OCI-M1 (cell line): Measurements from ENCODE around the gene IMP4.
A peak's percentile ranks its signal among the peaks of the same experiment; 100 is the strongest.
"Not testable (repeated sequence)": the region's sequence is repeated elsewhere in the genome, so short reads cannot be mapped to it uniquely, and the experiment has no call there.

ENCODE experiments used
- DNase-seq: peaks from one replicate; lab custom pipeline; 2025; lab: John Stamatoyannopoulos, UW

Gene IMP4

GRCh38 chr2:130342533-130343275 is at the start of gene IMP4:
IMP4 (plus strand) TSS chr2:130342897; CDS start chr2:130342933, 36 bp downstream.
- peak; percentile 98 for DNase-seq

GRCh38 chr2:130300258-130300969 is 42.3 kb upstream of the IMP4 start:
- no peak for DNase-seq

- no peak for DNase-seq
These were observed 41.7 kb upstream of the IMP4 start for GRCh38 chr2:130300970-130301348.

- DNase-seq = no peak
These were observed 40.4 kb upstream of the IMP4 start for GRCh38 chr2:130302164-130302886.

GRCh38 chr2:130303169-130303568 is 39.5 kb upstream of the IMP4 start:
- DNase-seq = no peak

- no peak for DNase-seq
These were observed 38.0 kb upstream of the IMP4 start for GRCh38 chr2:130304726-130305125.

GRCh38 chr2:130307850-130308249 is 34.8 kb upstream of the IMP4 start:
- no peak for DNase-seq

GRCh38 chr2:130310881-130311280 is 31.8 kb upstream of the IMP4 start:
- no peak for DNase-seq

- no peak for DNase-seq
These were observed 28.8 kb upstream of the IMP4 start for GRCh38 chr2:130313812-130314334.

- no peak for DNase-seq
These were observed 28.3 kb upstream of the IMP4 start for GRCh38 chr2:130314377-130314776.

GRCh38 chr2:130316596-130316995 is 26.1 kb upstream of the IMP4 start:
- DNase-seq = no peak

- DNase-seq = no peak
These were observed 23.8 kb upstream of the IMP4 start for GRCh38 chr2:130318906-130319305.

- no peak for DNase-seq
These were observed 23.2 kb upstream of the IMP4 start for GRCh38 chr2:130319536-130319935.

- DNase-seq = no peak
These were observed 14.8 kb upstream of the IMP4 start for GRCh38 chr2:130327703-130328527.

- DNase-seq = no peak
These were observed 14.0 kb upstream of the IMP4 start for GRCh38 chr2:130328710-130329109.

- DNase-seq = peak; percentile 81
These were observed 10.2 kb upstream of the IMP4 start for GRCh38 chr2:130332271-130333073.

GRCh38 chr2:130333253-130333652 is 9.4 kb upstream of the IMP4 start:
- DNase-seq = not testable (repeated sequence)

GRCh38 chr2:130334026-130334425 is 8.7 kb upstream of the IMP4 start:
- DNase-seq = no peak

GRCh38 chr2:130335226-130335625 is 7.5 kb upstream of the IMP4 start:
- no peak for DNase-seq

- DNase-seq = no peak
These were observed 6.4 kb upstream of the IMP4 start for GRCh38 chr2:130336150-130336876.
